Body of pancreas (tissue), 4 donors: Measurements from ENCODE around the gene FH. TPM values are rescaled to one million over a fixed set of nuclear protein-coding genes. Genes with fewer than 3 reads are reported as not detected.

Experiments used
- ATAC-seq: fragments of 150-250 bp; one replicate; pipeline ENCODE4 v1.9.1; 2016
- DNase-seq, 4 donors: peaks; one replicate each; pipeline ENCODE4 v3.0.0-alpha.2; 2019
- H3K27ac ChIP-seq, 4 donors: fragments of 200-600 bp; sonication (generic); 1 replicate in 3 of 4; 2 replicates in 1 of 4; pipeline versions ENCODE4 v1.5.1 to v1.6.1; 2016 to 2019; ENCODE audit warnings: mild to moderate bottlenecking in 1 of 4, mixed read lengths in 1 of 4, moderate library complexity in 1 of 4
- H3K27me3 ChIP-seq, 2 donors: fragments of 200-600 bp; sonication (generic); one replicate each; pipeline ENCODE4 v1.6.0; 2016; ENCODE audit warnings: mild to moderate bottlenecking in 1 of 2
- H3K36me3 ChIP-seq, 2 donors: fragments of 200-600 bp; sonication (generic); replicated peaks in 1 of 2; 2 replicates each; pipeline ENCODE4 v1.5.1; 2016; ENCODE audit warnings: low read depth in 2 of 2; ENCODE audit not compliant: insufficient read depth in 1 of 2
- H3K4me1 ChIP-seq: fragments of 200-600 bp; sonication (generic); one replicate; pipeline ENCODE4 v1.6.0; 2016
- H3K4me3 ChIP-seq, 2 donors: fragments of 200-600 bp; sonication (generic); 1 replicate in 1 of 2; 2 replicates in 1 of 2; pipeline ENCODE4 v1.5.1; 2016 to 2019
- H3K9me3 ChIP-seq, 3 donors: fragments of 200-600 bp; sonication (generic); 1 replicate in 2 of 3; 2 replicates in 1 of 3; pipeline ENCODE4 v1.5.1; 2016
- CTCF ChIP-seq, 7 experiments: fragments of 450-650 bp in 4 of 7; fragments of 200-600 bp in 3 of 7; sonication (generic) in 3 of 7; IDR thresholded peaks; one replicate each; pipeline ENCODE4 v1.5.1; 2016 to 2019; ENCODE audit warnings: antibody characterized with exemption in 7 of 7
- POLR2A ChIP-seq, 3 donors: fragments of 450-650 bp; IDR thresholded peaks; one replicate each; pipeline ENCODE4 v1.6.1; 2016; ENCODE audit warnings: antibody characterized with exemption in 3 of 3, mild to moderate bottlenecking in 2 of 3
- WGBS, 2 donors: methylation state at CpG; one replicate each; pipeline ENCODE4 v1.1.5; 2017; 5-methylcytosine and 5-hydroxymethylcytosine counted together
- intact Hi-C: fragments of 100-400 bp; cut with DNase I; formaldehyde crosslinking; loops from one replicate; pipeline ENCODE4 v1.15.1; 2023
- total RNA-seq, 2 donors: library from RNA; depleted of rRNA; stranded (reverse); fragments of >200 nt; gene quantifications; one replicate each; pipeline ENCODE4 v1.1.0, GENCODE V29; 2016

FH gene
- total RNA-seq, 2 donors from 2014 or later, result 12.5 to 27.0 TPM

- TF ChIP-seq CTCF (IDR thresholded peaks at IDR 0.05) (no peak), POLR2A (IDR thresholded peaks at IDR 0.05) (no peak)
- Histone ChIP-seq H3K4me3 (no peak overlapping the region), H3K36me3 (no peaks in the 10 kb centered on the region), H3K9me3 (no peaks in the 10 kb centered on the region), H3K27me3 (no peaks in the 10 kb centered on the region), H3K27ac (no peak overlapping the region), H3K4me1 (no peaks in the 10 kb centered on the region)
- ATAC-seq (no peak), DNase-seq (no peak)
- WGBS, 2 donors, result 51 to 56% methylated on average over 1 of the region's 1 CpG
- intact Hi-C loops, result no loop called here
These were observed 30.8 kb upstream of the FH start for GRCh38 chr1:241550318-241550717.

GRCh38 chr1:241548008-241548407 lies 28.5 kb upstream of the FH start:
- no peaks in the 10 kb centered on the region for H3K36me3 ChIP-seq

GRCh38 chr1:241542199-241542907 lies 22.8 kb upstream of the FH start:
- Histone ChIP-seq H3K9me3 (no peaks in the 10 kb centered on the region), H3K4me1 (peaks cover 12% of the 10 kb centered on the region), H3K4me3 (no peak overlapping the region), H3K27ac (peak overlapping the region in 1 of 4 donors; percentile 42), H3K36me3 (no peaks in the 10 kb centered on the region), H3K27me3 (no peaks in the 10 kb centered on the region)
- TF ChIP-seq CTCF (IDR thresholded peaks at IDR 0.05) (no peak), POLR2A (IDR thresholded peaks at IDR 0.05) (no peak)
- DNase-seq (no peak), ATAC-seq (peak; percentile 68)
- 28 to 29% methylated on average over 7 of the region's 7 CpGs for WGBS, 2 donors
- intact Hi-C loops, result no loop called here

More at GRCh38 chr1:241548008-241548407, 28.5 kb upstream of the FH start:
- no peaks in the 10 kb centered on the region for H3K9me3 ChIP-seq
- H3K27me3 ChIP-seq, result no peaks in the 10 kb centered on the region
- no peaks in the 10 kb centered on the region for H3K4me1 ChIP-seq
- intact Hi-C loops, result no loop called here
- no peak overlapping the region for H3K27ac ChIP-seq
- ATAC-seq (no peak), DNase-seq (no peak)
- H3K4me3 ChIP-seq, result no peak overlapping the region
- TF ChIP-seq POLR2A (IDR thresholded peaks at IDR 0.05), result no peak
- no peak for TF ChIP-seq CTCF (IDR thresholded peaks at IDR 0.05)
- 56 to 63% methylated on average over 2 of the region's 2 CpGs for WGBS, 2 donors

- H3K4me3 ChIP-seq, result no peak overlapping the region
- TF ChIP-seq CTCF (IDR thresholded peaks at IDR 0.05) (no peak), POLR2A (IDR thresholded peaks at IDR 0.05) (no peak)
- intact Hi-C loops, result loop anchor here (10.0 kb wide), 1 partner anchor 98 kb away; no protein-coding TSS in a partner anchor
- ATAC-seq (no peak), DNase-seq (no peak)
- H3K36me3 ChIP-seq, result no peaks in the 10 kb centered on the region
- no peaks in the 10 kb centered on the region for H3K9me3 ChIP-seq
- 57 to 62% methylated on average over 2 of the region's 2 CpGs for WGBS, 2 donors
- no peaks in the 10 kb centered on the region for H3K27me3 ChIP-seq
- peaks cover 3% of the 10 kb centered on the region for H3K4me1 ChIP-seq
- H3K27ac ChIP-seq, result no peak overlapping the region
These were observed 17.4 kb upstream of the FH start for GRCh38 chr1:241536969-241537368.

GRCh38 chr1:241536304-241536703 lies 16.7 kb upstream of the FH start:
- Histone ChIP-seq H3K27ac (no peak overlapping the region), H3K4me3 (no peak overlapping the region), H3K9me3 (no peaks in the 10 kb centered on the region), H3K36me3 (no peaks in the 10 kb centered on the region), H3K27me3 (no peaks in the 10 kb centered on the region), H3K4me1 (no peaks in the 10 kb centered on the region)
- DNase-seq, result no peak
- WGBS, 2 donors, result 64 to 72% methylated on average over 1 of the region's 1 CpG
- no peak for ATAC-seq
- TF ChIP-seq POLR2A (IDR thresholded peaks at IDR 0.05) (no peak), CTCF (IDR thresholded peaks at IDR 0.05) (no peak)
- intact Hi-C loops, result loop anchor here (10.0 kb wide), 1 partner anchor 98 kb away; no protein-coding TSS in a partner anchor
